Measurements from ENCODE around the gene LBHD1.
"Not testable (repeated sequence)": the region's sequence is repeated elsewhere in the genome, so short reads cannot be mapped to it uniquely, and the experiment has no call there.

DNA sequence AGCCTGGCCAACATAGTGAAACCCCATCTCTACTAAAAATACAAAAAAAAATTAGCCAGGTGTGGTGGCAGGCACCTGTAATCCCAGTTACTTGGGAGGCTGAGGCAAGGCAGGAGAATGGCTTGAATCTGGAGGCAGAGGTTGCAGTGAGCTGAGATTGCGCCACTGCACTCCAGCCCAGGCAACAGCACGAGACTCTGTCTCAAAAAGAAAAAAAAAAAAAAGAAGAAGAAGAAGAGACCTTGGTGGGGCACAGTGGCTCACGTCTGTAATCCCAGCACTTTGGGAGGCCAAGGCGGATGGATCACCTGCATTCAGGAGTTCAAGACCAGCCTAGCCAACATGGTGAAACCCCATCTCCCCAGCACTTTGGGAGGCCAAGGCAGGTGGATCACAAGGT, 31.9 kb upstream of the LBHD1 start:
- TF ChIP-seq, protein P1, sequence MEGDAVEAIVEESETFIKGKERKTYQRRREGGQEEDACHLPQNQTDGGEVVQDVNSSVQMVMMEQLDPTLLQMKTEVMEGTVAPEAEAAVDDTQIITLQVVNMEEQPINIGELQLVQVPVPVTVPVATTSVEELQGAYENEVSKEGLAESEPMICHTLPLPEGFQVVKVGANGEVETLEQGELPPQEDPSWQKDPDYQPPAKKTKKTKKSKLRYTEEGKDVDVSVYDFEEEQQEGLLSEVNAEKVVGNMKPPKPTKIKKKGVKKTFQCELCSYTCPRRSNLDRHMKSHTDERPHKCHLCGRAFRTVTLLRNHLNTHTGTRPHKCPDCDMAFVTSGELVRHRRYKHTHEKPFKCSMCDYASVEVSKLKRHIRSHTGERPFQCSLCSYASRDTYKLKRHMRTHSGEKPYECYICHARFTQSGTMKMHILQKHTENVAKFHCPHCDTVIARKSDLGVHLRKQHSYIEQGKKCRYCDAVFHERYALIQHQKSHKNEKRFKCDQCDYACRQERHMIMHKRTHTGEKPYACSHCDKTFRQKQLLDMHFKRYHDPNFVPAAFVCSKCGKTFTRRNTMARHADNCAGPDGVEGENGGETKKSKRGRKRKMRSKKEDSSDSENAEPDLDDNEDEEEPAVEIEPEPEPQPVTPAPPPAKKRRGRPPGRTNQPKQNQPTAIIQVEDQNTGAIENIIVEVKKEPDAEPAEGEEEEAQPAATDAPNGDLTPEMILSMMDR (IDR thresholded peaks at IDR 0.05; ENCODE audit: extremely low read depth in 1 of 2, insufficient read depth in 1 of 2, low read depth in 1 of 2, low read length in 2 of 2): not testable (repeated sequence)
- not testable (repeated sequence) for TF ChIP-seq POLR2A (IDR thresholded peaks at IDR 0.05; ENCODE audit: low read depth, low read length)
